K562 (cell line): ENCODE results near the gene MCM9. TPM values are rescaled to one million over a fixed set of nuclear protein-coding genes. Genes with fewer than 3 reads are reported as not detected.

Experiments
- ATAC-seq: fragments of 200-7000 bp; cut with Tn5 transposase; 3 replicates; pipeline ENCODE4 v1.9.1; 2020; ENCODE audit warnings: moderate library complexity
- BruUV-seq: library from RNA; stranded (reverse); fragments of 400-500 nt; replicated peaks from 2 replicates; lab custom pipeline; 2021; lab: Mats Ljungman, UMichigan
- CTCF ChIA-PET: fragments of 300-600 bp; formaldehyde crosslinking; extraction: SDS; loops from one replicate; lab custom pipeline; 2021; ENCODE audit warnings: low intra/inter-chr PET ratio; lab: Yijun Ruan, JAX
- POLR2A ChIA-PET: fragments of 300-600, 350-650 bp; sonication (Branson Sonifier 250); formaldehyde crosslinking; extraction: SDS; loops from one replicate; lab custom pipeline; 2021; ENCODE audit warnings: antibody characterized with exemption, inconsistent platforms; lab: Yijun Ruan, JAX
- DNase-seq, 4 experiments: peaks; one replicate each; pipeline versions ENCODE4 v3.0.0 to v3.0.0-alpha.2; 2011 to 2018; ENCODE audit warnings: low spot score in 3 of 4, mixed read lengths in 3 of 4; ENCODE audit errors: extremely low read depth in 1 of 4
- FAIRE-seq: peaks from 2 replicates; lab custom pipeline; 2011; peaks lifted over from hg19 to GRCh38; lab: Jason Lieb, UNC
- H2AFZ ChIP-seq: 2 replicates; pipeline ENCODE4 v1.6.0; 2011; ENCODE audit warnings: low read depth, low read length, control low read depth, inconsistent platforms
- H3K27ac ChIP-seq: fragments of 200-600 bp; 3 replicates; pipeline ENCODE4 v1.8.0; 2011; ENCODE audit warnings: low read depth, mild to moderate bottlenecking, control low read depth, inconsistent platforms, low read length, moderate library complexity, mixed read lengths; ENCODE audit errors: extremely low read depth
- H3K27me3 ChIP-seq, 2 experiments: fragments of 300-600 bp in 1 of 2; 2 replicates in 1 of 2; 3 replicates in 1 of 2; pipeline versions ENCODE4 v1.6.0 to v1.8.0; 2011; ENCODE audit warnings: inconsistent platforms in 2 of 2, low read length in 2 of 2, mild to moderate bottlenecking in 1 of 2, mixed read lengths in 1 of 2, moderate library complexity in 1 of 2; ENCODE audit not compliant: control insufficient read depth in 2 of 2, insufficient read depth in 2 of 2
- H3K36me3 ChIP-seq: fragments of 300-600 bp; 3 replicates; pipeline ENCODE4 v1.8.0; 2011; ENCODE audit warnings: mild to moderate bottlenecking, low read length, inconsistent platforms; ENCODE audit not compliant: control insufficient read depth, insufficient read depth
- H3K4me1 ChIP-seq, 2 experiments: fragments of 200-600 bp in 1 of 2; replicated peaks in 1 of 2; 2 replicates in 1 of 2; 3 replicates in 1 of 2; pipeline versions ENCODE4 v1.5.1 to v1.8.0; 2011; ENCODE audit warnings: inconsistent platforms in 2 of 2, low read length in 2 of 2, mild to moderate bottlenecking in 1 of 2, mixed read lengths in 1 of 2, moderate library complexity in 1 of 2; ENCODE audit not compliant: control insufficient read depth in 2 of 2, insufficient read depth in 2 of 2
- H3K4me2 ChIP-seq: 2 replicates; pipeline ENCODE4 v1.6.1; 2011; ENCODE audit warnings: low read length, control low read depth, inconsistent platforms, mixed read lengths; ENCODE audit not compliant: insufficient read depth
- H3K4me3 ChIP-seq: fragments of 200-600 bp; sonication (generic), shearing (Covaris generic); 2 replicates; pipeline ENCODE4 v1.5.1; 2016; ENCODE audit warnings: control low read depth, inconsistent platforms
- H3K79me2 ChIP-seq: fragments of 200-600 bp; 3 replicates; pipeline ENCODE4 v1.8.0; 2011; ENCODE audit warnings: low read length, inconsistent platforms; ENCODE audit not compliant: control insufficient read depth, insufficient read depth
- H3K9ac ChIP-seq, 2 experiments: 2 replicates each; pipeline versions ENCODE4 v1.6.0 to v1.6.1; 2011; ENCODE audit warnings: low read depth in 2 of 2, low read length in 2 of 2, control low read depth in 1 of 2, inconsistent platforms in 1 of 2, mild to moderate bottlenecking in 1 of 2, mixed read lengths in 1 of 2; ENCODE audit not compliant: insufficient read depth in 1 of 2
- H3K9me1 ChIP-seq: one replicate; pipeline ENCODE4 v1.6.0; 2011; ENCODE audit warnings: inconsistent platforms, mild to moderate bottlenecking, low read length, moderate library complexity; ENCODE audit not compliant: control insufficient read depth, insufficient read depth
- H3K9me3 ChIP-seq: replicated peaks from 2 replicates; pipeline ENCODE4 v1.5.1; 2011; ENCODE audit warnings: low read depth, low read length, inconsistent platforms; ENCODE audit not compliant: control insufficient read depth, insufficient read depth
- H4K20me1 ChIP-seq: replicated peaks from 2 replicates; pipeline ENCODE4 v1.6.1; 2011; ENCODE audit warnings: low read length, inconsistent platforms, mixed read lengths; ENCODE audit not compliant: control insufficient read depth, insufficient read depth
- FOS ChIP-seq: IDR thresholded peaks from 3 replicates; pipeline ENCODE4 v1.6.1; 2011; ENCODE audit not compliant: insufficient read length; ENCODE audit errors: extremely low read depth
- NBN ChIP-seq: fragments of 450-650 bp; IDR thresholded peaks from 2 replicates; pipeline ENCODE4 v1.6.1; 2016; ENCODE audit warnings: low read depth, mild to moderate bottlenecking
- RBBP5 ChIP-seq: fragments of 200-600 bp; sonication (generic); IDR thresholded peaks from 2 replicates; pipeline ENCODE4 v1.6.1; 2012; ENCODE audit warnings: borderline replicate concordance, mild to moderate bottlenecking, low read length, control low read depth, inconsistent platforms; ENCODE audit not compliant: insufficient read depth, poor library complexity, severe bottlenecking
- UBTF ChIP-seq, 2 experiments: IDR thresholded peaks; 2 replicates each; pipeline ENCODE4 v1.6.1; 2012; ENCODE audit warnings: improper control_type of control experiment in 2 of 2, low read depth in 2 of 2, low read length in 2 of 2, borderline replicate concordance in 1 of 2
- ZFX ChIP-seq: sonication (generic); formaldehyde crosslinking; IDR thresholded peaks from 2 replicates; pipeline ENCODE4 v1.8.0; 2022; ENCODE audit warnings: mild to moderate bottlenecking, missing genetic modification reagents, moderate library complexity
- ZNF263 ChIP-seq: sonication (generic); formaldehyde crosslinking; IDR thresholded peaks from 2 replicates; pipeline ENCODE4 v1.8.0; 2022; ENCODE audit warnings: mild to moderate bottlenecking, missing genetic modification reagents, borderline replicate concordance
- WGBS: fragments of 100-300 bp; shearing (Covaris generic); methylation state at CpG from one replicate; pipeline ENCODE4 v1.1.6; 2016; ENCODE audit warnings: low coverage, mixed read lengths; ENCODE audit not compliant: insufficient coverage; ENCODE audit errors: missing lambda C conversion rate; 5-methylcytosine and 5-hydroxymethylcytosine counted together
- in situ Hi-C: fragments of 300-500 bp; cut with MboI; formaldehyde crosslinking; loops from 4 replicates; pipeline ENCODE4 v1.15.0; 2018; ENCODE audit warnings: inconsistent platforms, mixed read lengths
- intact Hi-C: fragments of 100-400 bp; cut with micrococcal nuclease; formaldehyde crosslinking; loops from 2 replicates; pipeline ENCODE4 v1.14.2; 2022
- polyA plus RNA-seq, 8 experiments: library from polyadenylated mRNA; depleted of rRNA in 4 of 8; stranded (reverse) in 5 of 8; unstranded in 3 of 8; fragments of >200 nt; fragmentation: Nextera tagmentation in 2 of 8; fragmentation: Illumina TruSeq in 1 of 8; extraction: Ambion mirVana in 2 of 8; extraction: Trizol in 1 of 8; gene quantifications; 2 replicates each; pipeline versions ENCODE4 v1.2.1 to v1.2.3, GENCODE V29; 2011 to 2014; ENCODE audit warnings: inconsistent platforms in 1 of 8, missing spikeins in 1 of 8
- total RNA-seq, 7 experiments: library from RNA; depleted of rRNA in 6 of 7; stranded (reverse); fragments of >200 nt in 6 of 7; fragmentation: Illumina TruSeq in 2 of 7; extraction: Trizol in 2 of 7; gene quantifications; 2 replicates each; pipeline versions ENCODE4 v1.2.1 to v1.2.3, GENCODE V29; 2011 to 2021; ENCODE audit warnings: low replicate concordance in 1 of 7

Gene MCM9
- total and polyA plus RNA-seq, 9 of the 15 experiments (the other 6 are each of a cell fraction or from before 2014, with no cell fraction given), result 4.8 to 16.7 (median 11.6) TPM

GRCh38 chr6:118905084-118905483 lies 29.9 kb downstream of the MCM9 start (continued):
- no peak for TF ChIP-seq UBTF (IDR thresholded peaks at IDR 0.05; ENCODE audit: borderline replicate concordance in 1 of 2, low read depth in 2 of 2, low read length in 2 of 2)
- TF ChIP-seq, all 486 proteins: peak for 0

- Histone ChIP-seq H3K79me2 (peaks cover 56% of the 10 kb centered on the region), H3K27ac (no peak overlapping the region), H3K9me1 (no peaks in the 10 kb centered on the region), H3K27me3 (no peaks in the 10 kb centered on the region), H2AFZ (no peak overlapping the region), H3K4me2 (no peak overlapping the region), H3K9ac (no peak overlapping the region), H3K4me1 (peaks cover 0 to 9% of the 10 kb centered on the region in 2 experiments; a peak in 2 of 5 replicates), H3K9me3 (no peaks in the 10 kb centered on the region), H3K4me3 (no peak overlapping the region), H3K36me3 (peaks cover 98% of the 10 kb centered on the region), H4K20me1 (no peaks in the 10 kb centered on the region)
- intact Hi-C loops (no loop called here), in situ Hi-C loops (no loop called here)
- FAIRE-seq, result peak; percentile 26
- no peak for DNase-seq
- ATAC-seq, result no peak
- POLR2A ChIA-PET, result interaction anchor here (1.8 to 3.1 kb wide), 2 partner anchors 9 to 10 kb away, joined by 4 to 14 read pairs; partner anchors contain the start of gene ASF1A
- 83% methylated on average over 6 of the region's 6 CpGs for WGBS
- CTCF ChIA-PET, result no interaction called here
- no TSS peak for BruUV-seq
- no peak for TF ChIP-seq ZFX (CRISPR knock-in tag)
- no peak for TF ChIP-seq RBBP5
- TF ChIP-seq ZNF263 (CRISPR knock-in tag), result no peak
- no peak for TF ChIP-seq FOS
- TF ChIP-seq NBN, result no peak
Measured at GRCh38 chr6:118903691-118904090, 31.3 kb downstream of the MCM9 start.
